GM18511 (cell line): ENCODE measurements around the gene ZCCHC14.
"Not testable (repeated sequence)": the region's sequence is repeated elsewhere in the genome, so short reads cannot be mapped to it uniquely, and the experiment has no call there.

Source experiments
- ATAC-seq: cut with Tn5 transposase; IDR thresholded peaks from one replicate; pipeline ENCODE4 v1.9.1; 2021; ENCODE audit warnings: mild to moderate bottlenecking, moderate library complexity; ENCODE audit not compliant: unreplicated experiment

Gene ZCCHC14

GRCh38 chr16:87497767-87498290 lies 5.0 kb upstream of the ZCCHC14 start:
- not testable (repeated sequence) for ATAC-seq

GRCh38 chr16:87497023-87497766 lies 4.4 kb upstream of the ZCCHC14 start:
- not testable (repeated sequence) for ATAC-seq

DNA sequence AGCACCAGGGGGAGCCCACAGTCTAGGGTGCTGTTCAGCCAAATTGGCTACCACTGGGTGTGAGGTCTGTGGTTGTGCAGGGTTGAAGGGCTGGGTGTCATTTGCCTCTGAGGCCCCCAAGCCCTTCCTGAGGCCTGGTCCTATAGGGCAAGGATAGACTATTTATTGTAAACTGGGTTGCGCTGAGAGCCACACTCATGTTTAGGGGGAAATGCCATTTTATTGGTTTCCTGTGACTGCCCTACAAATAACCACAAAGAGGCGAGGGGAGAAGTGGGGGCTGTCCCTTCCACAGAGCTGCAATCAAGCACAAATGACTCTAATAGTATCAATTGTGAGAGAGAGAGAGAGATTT lies 3.6 kb upstream of the ZCCHC14 start:
- no peak for ATAC-seq

DNA sequence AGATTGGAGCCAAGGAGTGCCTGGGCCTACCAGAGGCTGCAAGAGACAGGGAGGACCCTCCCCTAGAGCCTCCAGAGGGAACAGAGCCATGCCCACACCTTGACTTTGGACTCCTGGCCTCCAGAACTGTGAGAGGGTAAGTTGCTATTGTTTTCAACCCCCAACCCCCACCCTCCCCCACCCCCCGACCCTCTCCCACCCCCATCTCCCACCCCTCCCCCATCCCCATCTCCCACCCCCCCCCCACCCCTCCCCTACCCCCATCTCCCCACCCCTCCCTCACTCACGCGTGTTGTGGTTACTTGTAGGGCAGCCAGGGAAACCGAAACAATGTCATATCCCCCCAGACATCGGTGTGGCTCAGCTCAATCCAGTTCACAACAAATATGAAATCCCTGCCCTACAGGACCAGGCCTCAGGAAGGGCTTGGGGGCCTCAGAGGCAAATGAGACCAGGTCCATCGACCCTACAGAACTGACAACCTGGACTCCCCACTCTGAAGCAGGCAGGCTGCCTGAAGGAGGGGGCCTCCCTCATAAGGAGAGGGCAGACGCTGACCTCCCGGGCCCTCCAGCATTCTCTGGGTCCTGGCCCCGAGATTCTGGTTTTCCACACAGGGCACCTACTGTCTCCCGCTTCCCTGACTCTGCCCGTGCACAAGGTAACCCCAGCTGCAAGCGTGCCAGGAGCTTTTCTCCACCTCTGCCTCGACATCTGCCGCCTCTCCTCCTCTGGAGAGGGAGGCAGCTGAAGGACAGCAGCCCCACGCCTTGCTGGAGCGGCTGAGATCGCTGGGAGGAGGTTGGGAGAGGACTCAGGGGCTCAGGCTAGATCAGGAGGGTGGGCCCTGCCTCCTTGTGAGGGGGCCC lies 3.0 kb upstream of the ZCCHC14 start:
- no peak for ATAC-seq

DNA sequence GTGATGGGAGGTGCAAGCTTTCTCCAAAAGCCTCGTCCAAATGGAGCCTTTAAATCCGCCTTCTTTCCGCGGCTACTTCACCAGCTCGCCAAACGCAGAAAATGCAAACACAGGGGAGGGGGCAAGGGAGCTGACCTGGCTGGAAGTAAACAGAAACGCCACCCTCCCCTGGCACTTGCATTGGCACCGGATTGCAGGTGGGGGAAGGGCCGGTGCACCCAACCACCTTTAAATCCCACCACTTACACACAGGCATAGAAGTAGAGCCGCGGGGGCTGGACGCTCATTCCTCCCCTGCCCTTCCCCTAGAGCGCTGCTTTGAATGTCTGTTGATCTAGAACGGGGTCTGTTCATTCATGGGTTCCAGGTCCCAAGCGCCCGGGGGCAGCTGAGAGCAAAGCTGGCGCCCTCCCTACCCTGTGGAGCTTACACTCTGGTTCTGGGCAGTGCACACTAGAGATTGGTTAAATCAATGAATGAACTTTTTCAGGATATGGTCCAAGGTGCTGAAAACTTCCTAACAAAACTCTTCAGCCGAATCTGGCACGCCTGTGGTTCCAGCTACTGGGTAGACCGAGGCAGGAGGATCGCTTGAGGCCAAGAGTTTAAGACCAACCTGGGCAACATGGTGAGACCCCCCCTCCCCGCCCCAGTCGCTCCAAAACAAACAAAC lies 920 bp upstream of the ZCCHC14 start:
- ATAC-seq: no peak

GRCh38 chr16:87492291-87492630 lies 563 bp downstream of the ZCCHC14 start:
- ATAC-seq: peak; percentile 10

DNA sequence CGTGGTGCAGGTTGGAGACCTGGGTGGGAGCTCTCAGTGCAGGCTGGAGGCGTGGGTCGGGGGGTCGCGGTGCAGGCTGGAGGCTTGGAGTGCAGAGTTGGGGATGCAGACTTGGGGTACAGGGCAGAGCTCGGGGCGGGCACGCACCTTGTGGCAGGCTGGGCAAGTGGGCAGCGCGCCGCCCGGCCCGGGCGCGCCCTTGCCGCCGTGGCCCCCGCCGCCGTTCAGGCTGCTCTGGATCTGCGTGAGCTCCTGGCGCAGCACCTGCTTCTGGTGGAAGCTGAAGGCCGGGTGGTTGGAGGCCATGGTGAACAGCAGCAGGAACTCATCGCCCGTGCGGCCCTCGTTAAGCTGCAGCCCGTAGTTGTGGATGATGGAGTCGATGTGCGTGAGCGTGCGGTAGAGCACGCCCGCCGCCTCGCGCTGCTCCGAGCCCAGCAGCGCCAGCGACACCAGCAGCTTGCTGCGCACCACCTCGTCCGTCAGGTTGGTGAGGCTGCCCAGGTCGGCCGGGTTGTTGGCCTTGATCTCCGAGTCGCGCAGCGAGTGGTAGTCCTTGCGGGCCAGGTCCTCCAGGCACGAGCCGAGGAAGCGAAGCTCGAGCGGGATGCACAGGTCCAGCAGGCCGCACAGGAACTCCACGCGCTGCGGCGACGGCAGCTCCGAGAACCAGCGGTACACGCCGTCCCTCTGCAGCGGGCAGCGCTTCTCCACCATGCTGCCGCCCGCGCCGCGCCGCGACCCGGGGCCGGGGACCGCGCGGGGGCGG lies 1.1 kb downstream of the ZCCHC14 start:
- no peak for ATAC-seq

DNA sequence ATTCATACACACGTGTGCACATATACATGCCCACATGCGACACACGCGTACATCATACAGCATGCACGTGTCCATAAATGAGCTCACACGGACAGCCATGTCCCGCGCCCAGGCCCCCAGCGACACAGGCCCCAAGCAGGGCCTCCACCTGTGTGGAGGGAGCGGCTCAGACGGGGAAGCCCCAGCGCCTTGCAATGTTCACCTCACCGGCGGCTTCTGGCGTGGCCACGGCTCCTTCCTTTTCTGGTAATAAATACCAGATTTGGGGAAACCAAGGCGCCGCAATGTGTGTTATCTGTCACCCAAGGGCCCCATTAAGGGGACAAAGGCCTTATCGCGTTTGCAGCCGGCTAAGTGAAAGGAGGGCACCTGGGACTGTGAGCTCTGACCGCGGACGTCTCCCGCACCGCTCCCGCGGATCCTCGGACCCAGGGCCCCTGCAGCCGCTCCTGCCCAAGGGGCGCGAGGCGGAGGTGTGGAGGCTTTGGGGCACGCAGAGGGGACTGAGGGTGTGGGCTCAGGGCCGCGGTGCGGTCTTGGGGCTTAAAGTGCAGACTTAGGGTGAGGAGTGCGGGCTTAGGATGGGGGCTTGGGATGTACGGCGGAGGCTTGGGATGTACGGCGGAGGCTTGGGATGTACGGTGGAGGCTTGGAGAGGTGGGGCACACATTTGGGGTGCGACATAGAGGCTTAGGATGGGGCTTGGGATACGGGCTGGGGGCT lies 1.9 kb downstream of the ZCCHC14 start:
- ATAC-seq: not testable (repeated sequence)

DNA sequence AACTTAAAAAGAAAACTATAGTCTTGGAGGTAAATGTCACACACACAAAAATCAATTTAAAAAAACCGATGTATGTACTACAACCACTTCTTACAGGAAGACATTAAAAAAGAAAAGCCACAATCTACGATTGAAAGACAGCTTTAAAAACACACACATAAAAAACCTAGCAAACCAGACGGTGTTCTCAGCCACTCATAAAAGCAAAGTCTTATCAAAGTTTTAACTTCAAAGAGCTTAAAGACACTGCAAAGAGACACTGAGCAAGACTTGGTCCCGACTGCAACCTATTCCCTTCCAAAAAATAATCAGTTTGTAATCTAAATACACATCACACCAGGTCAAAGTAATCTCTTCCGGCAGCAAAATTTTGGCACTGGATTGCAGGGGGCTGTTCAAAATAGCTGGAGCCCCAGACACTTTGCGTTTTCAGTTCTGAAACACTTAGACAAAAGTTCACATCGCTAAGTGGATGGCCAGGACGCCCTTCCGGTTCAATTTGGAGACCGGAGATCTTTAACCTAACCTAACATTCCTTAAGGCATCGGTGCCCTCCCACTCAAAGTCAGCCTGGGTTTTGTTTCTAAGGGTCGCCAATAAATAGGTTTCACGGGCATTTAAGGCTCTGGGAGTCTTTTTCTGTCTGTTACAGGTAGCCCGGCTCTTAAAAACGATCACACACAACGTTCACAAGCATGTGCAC lies 2.6 kb downstream of the ZCCHC14 start:
- ATAC-seq: no peak

GRCh38 chr16:87489434-87490045 lies 3.3 kb downstream of the ZCCHC14 start:
- no peak for ATAC-seq

DNA sequence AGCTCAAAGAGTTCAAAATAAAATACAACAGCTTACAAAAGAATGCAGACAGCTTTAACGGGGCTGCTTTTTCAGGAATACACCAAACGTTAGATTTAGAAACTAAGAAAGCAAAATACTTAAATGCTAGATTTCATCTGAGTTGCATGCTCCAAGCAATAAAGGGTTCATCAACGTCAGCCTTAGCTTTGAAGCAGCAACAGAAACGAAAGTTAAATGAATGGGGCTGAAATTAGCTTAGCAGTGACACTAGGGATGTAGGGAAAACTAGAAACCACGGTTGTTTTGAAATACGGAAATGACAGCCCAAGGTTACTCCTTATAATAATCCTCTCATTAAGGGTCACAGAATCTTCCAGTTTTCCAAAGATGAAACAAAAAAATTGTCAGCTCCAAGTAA lies 3.9 kb downstream of the ZCCHC14 start:
- ATAC-seq: not testable (repeated sequence)

- ATAC-seq: no peak
Measured at GRCh38 chr16:87487361-87487924, 5.4 kb downstream of the ZCCHC14 start.

DNA sequence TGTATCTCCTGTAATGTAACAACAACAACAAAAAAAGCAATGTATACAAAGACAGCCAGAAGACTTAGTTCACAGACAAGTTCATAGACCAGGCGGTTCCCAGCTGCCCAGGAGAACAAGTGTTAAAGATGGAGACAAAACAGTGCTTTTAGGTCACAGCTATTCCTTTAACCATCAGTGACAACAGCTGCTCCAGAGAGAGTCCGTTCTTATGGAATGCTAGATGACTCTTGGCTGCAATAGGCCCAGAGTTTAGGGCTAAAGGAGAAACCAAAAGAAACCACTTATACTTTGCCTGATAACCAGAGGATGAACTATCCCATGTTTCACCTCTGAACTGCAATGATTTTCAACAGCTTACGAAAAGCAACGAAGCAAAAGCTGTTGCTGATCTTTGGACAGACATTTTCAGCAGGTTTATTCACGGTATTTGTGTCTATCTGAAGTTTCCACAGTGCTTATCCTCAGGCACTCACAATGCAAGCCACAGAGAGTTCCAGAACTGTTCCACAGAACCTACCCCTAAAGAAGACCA lies 6.0 kb downstream of the ZCCHC14 start:
- no peak for ATAC-seq

DNA sequence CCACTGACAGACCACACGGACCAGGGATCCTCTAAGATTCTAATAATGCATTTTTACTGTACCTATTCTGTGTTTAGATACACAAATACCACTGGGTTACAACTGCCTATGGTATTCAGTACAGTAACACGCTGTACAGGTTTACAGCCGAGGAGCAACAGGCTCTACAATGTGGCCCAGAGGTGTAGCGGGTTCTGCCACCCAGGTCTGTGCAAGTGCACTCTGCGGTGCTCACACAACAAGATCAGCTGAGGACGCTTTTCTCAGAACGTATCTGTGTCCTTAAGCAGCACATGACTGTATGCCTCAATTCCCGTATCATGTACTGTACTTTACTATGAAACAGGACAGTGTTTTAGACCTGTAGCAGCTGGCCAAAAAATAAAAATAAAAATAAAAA lies 6.5 kb downstream of the ZCCHC14 start:
- ATAC-seq: no peak

DNA sequence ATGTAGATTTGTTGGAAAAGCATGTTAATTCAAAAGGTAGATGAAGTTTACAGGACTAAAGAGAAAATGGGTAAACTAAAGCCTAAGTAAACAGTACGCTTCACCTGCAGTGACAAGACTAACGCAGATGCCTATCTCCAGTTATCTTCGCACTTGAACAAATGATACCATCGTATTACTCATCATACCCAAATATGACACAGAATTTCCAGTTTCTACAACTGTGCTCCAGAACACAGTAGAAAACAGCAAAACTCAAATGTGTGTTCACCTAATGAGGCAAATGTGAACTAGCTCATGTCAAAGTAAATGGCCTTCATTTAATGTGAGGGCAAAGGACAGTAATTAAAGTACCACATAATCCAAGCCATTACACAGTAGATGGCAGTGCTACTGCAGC lies 7.0 kb downstream of the ZCCHC14 start:
- not testable (repeated sequence) for ATAC-seq

- no peak for ATAC-seq
Measured at GRCh38 chr16:87484487-87485331, 8.1 kb downstream of the ZCCHC14 start.

DNA sequence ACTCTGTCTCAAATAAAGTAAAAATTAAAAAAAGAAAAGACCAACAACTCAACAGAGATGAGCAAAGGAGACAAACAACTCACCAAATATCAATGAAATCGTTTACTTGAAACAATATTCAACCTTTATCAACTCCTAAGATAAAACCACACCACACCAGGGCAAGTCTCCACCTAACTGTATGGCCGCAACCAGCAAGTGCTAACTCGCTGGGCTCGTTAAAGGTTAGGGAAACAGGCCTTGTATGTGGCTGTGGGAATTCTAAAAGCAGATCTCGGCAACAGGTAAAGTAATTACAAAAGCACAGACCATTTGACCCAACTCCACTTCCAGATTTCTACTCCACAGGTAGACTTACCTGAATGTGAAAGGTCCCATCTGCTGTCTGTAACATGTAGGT lies 9.3 kb downstream of the ZCCHC14 start:
- ATAC-seq: no peak

DNA sequence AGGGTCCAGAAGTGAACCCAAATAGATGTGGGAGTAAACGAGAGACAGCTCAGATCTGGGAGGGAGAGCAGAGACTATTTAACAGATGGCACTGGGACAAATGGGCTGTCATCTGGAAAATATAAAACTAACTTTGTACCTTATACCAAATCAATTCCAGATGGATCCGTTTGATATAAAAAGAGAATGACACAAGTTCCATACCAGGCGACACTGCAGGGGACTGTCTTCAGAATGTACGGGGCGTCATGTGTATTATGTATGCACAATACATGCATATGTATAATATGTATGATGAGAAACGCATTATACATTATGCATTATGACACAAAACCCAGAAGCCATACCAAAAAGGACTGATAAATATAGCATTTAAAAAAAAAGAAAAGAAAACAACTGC lies 10.2 kb downstream of the ZCCHC14 start:
- ATAC-seq: not testable (repeated sequence)
